Effector memory CD4-positive, alpha-beta T cell (primary cell): ENCODE data around the gene MYO5C.

Experiments used
- DNase-seq, 3 donors: peaks; one replicate each; pipeline ENCODE4 v3.0.0-alpha.2; 2020
- H3K27ac ChIP-seq: 2 replicates; pipeline ENCODE4 v1.7.0; 2013; ENCODE audit warnings: mild to moderate bottlenecking, low read length, moderate library complexity; ENCODE audit not compliant: insufficient read depth, poor library complexity, severe bottlenecking
- H3K27me3 ChIP-seq: replicated peaks from 2 replicates; pipeline ENCODE4 v1.7.0; 2013; ENCODE audit warnings: mild to moderate bottlenecking, low read length; ENCODE audit not compliant: insufficient read depth, control insufficient read depth, poor library complexity, severe bottlenecking
- H3K36me3 ChIP-seq: 2 replicates; pipeline ENCODE4 v1.7.0; 2013; ENCODE audit warnings: mild to moderate bottlenecking, low read length, moderate library complexity; ENCODE audit not compliant: control insufficient read depth, insufficient read depth
- H3K4me1 ChIP-seq: 2 replicates; pipeline ENCODE4 v1.7.0; 2013; ENCODE audit warnings: low read length, mild to moderate bottlenecking; ENCODE audit not compliant: control insufficient read depth, insufficient read depth, poor library complexity, severe bottlenecking
- H3K4me3 ChIP-seq: 2 replicates; pipeline ENCODE4 v1.7.0; 2013; ENCODE audit warnings: low read length, low read depth, mild to moderate bottlenecking; ENCODE audit not compliant: insufficient read depth, poor library complexity, severe bottlenecking
- H3K9me3 ChIP-seq: 2 replicates; pipeline ENCODE4 v1.7.0; 2013; ENCODE audit warnings: mild to moderate bottlenecking, low read length, moderate library complexity; ENCODE audit not compliant: control insufficient read depth

The MYO5C gene

DNA sequence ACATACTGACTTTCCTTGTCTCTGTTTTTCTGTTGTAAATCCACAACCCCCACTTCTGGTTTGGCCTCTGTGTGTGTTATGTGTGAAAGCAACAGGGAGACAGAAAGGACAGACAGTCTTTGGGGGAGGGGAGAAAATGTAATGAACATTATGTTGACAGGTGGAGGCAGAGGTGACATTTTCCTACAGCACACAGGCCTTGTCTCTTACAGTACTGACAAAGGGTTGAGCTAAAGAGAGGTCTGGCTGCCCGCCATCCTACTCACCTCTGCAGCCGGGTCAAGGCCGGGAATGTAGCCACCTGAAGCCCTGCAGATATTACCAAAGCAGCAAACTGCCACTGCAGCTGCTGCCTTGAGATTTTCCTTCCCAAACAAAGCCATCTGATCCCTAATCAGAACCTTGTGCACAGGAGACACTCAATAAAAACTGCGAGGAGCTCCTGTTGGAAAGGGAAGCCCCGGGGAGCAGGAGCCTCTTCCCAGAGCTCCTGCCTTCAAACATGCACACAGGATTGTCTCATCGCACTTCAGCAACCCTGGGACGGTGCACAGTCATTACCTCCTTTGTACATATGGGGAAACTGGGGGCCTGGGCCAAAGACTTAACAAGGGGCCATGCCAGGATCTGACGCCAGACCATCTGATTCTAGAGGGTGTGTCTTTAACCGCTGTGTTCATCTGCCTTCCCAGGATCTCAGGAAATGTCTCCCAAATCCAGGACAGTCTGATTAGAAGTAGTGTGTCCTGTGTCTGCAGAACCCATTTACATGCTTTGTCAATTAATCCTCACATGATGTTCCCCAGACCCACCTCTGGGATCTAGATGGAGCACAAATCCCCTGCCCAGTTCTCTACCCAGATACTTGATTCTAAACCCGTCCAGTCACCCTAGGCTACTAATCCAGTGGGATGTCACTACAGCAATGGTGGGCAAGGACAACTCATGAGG is 14.2 kb downstream of the MYO5C start:
- H3K27ac ChIP-seq: no peak overlapping the region
- no peak overlapping the region for H3K4me3 ChIP-seq
- no peaks in the 10 kb centered on the region for H3K4me1 ChIP-seq
- no peak for DNase-seq
- no peaks in the 10 kb centered on the region for H3K36me3 ChIP-seq
- H3K9me3 ChIP-seq: no peaks in the 10 kb centered on the region
- no peaks in the 10 kb centered on the region for H3K27me3 ChIP-seq

- H3K4me3 ChIP-seq: no peak overlapping the region
- no peak overlapping the region for H3K27ac ChIP-seq
- H3K4me1 ChIP-seq: no peaks in the 10 kb centered on the region
- H3K9me3 ChIP-seq: no peaks in the 10 kb centered on the region
- no peak for DNase-seq
- H3K27me3 ChIP-seq: no peaks in the 10 kb centered on the region
- no peaks in the 10 kb centered on the region for H3K36me3 ChIP-seq
Measured at GRCh38 chr15:52280326-52281084, 15.1 kb downstream of the MYO5C start.

GRCh38 chr15:52278636-52279367 is 16.8 kb downstream of the MYO5C start:
- Histone ChIP-seq H3K9me3 (no peaks in the 10 kb centered on the region), H3K27me3 (no peaks in the 10 kb centered on the region), H3K4me3 (no peak overlapping the region), H3K36me3 (no peaks in the 10 kb centered on the region), H3K4me1 (no peaks in the 10 kb centered on the region), H3K27ac (no peak overlapping the region)
- DNase-seq: no peak

DNA sequence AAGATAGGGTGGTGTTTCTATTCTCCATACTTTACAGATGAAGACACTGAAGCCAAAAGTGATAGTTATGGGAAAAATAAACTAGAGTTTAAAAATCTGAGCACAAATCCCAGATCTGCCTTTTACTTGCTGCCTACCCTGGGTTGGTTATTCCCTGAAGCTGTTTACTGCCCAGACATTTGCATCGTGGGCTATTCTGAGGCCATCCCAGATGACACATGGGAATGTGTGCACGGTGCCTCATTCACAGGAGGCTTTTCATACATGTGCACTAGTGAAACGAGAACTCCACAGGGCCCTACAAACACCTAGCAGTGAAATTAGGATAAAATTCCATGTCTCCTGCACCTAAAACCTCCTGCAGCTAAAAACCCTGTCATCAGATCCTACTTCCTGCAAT is 17.5 kb downstream of the MYO5C start:
- Histone ChIP-seq H3K27me3 (no peaks in the 10 kb centered on the region), H3K9me3 (no peaks in the 10 kb centered on the region), H3K4me3 (no peak overlapping the region), H3K36me3 (no peaks in the 10 kb centered on the region), H3K4me1 (no peaks in the 10 kb centered on the region), H3K27ac (no peak overlapping the region)
- DNase-seq: no peak

DNA sequence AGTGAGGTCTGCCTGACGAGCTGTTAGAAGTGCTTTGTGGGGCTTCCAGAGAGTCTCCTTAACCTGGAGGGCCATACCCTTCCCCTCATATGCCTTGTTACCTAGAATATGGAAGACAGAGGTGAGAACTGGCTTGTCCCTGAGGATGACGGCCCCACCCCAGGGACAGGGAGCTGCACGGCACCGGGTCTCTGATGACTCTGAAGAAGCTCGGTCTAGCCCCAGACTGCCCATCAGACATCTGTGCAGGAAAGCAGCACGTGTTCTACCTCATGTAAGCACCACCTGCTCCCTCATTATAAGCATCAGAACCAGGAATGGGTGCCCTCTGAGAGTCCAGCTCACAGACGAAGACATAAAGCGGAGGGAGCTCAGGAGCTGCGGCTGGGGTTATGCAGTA is 18.0 kb downstream of the MYO5C start:
- H3K27me3 ChIP-seq: no peaks in the 10 kb centered on the region
- no peak for DNase-seq

DNA sequence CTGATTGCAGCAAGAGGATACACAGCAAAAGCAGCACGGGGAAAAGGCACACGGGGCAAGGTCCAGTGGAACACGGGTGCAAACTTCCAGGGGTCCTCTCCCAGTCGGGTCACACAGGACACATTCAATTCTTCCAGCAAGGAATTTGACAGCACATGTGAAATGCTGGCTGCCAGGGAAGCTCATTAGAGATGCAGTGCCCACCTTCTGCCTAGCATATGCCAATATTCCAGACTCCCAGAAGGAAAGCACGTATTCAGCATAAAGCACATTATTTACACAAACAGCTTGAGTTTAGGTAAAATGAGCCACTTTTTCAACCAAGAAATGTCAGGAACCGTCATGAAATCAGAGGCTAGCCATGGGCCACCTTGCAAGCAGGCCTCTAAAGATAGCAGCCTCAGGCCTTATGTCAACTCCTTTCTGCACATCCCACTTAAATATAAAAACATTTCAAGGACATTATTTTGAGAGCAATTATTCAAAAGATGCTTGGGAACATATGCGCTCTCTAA is 19.3 kb downstream of the MYO5C start:
- Histone ChIP-seq H3K27ac (no peak overlapping the region), H3K27me3 (no peaks in the 10 kb centered on the region), H3K4me1 (no peaks in the 10 kb centered on the region), H3K36me3 (no peaks in the 10 kb centered on the region), H3K4me3 (no peak overlapping the region), H3K9me3 (no peaks in the 10 kb centered on the region)
- DNase-seq: no peak

More for the DNA sequence above, 18.0 kb downstream of the MYO5C start:
- H3K27ac ChIP-seq: no peak overlapping the region
- H3K4me3 ChIP-seq: no peak overlapping the region
- no peaks in the 10 kb centered on the region for H3K9me3 ChIP-seq
- no peaks in the 10 kb centered on the region for H3K4me1 ChIP-seq
- no peaks in the 10 kb centered on the region for H3K36me3 ChIP-seq

DNA sequence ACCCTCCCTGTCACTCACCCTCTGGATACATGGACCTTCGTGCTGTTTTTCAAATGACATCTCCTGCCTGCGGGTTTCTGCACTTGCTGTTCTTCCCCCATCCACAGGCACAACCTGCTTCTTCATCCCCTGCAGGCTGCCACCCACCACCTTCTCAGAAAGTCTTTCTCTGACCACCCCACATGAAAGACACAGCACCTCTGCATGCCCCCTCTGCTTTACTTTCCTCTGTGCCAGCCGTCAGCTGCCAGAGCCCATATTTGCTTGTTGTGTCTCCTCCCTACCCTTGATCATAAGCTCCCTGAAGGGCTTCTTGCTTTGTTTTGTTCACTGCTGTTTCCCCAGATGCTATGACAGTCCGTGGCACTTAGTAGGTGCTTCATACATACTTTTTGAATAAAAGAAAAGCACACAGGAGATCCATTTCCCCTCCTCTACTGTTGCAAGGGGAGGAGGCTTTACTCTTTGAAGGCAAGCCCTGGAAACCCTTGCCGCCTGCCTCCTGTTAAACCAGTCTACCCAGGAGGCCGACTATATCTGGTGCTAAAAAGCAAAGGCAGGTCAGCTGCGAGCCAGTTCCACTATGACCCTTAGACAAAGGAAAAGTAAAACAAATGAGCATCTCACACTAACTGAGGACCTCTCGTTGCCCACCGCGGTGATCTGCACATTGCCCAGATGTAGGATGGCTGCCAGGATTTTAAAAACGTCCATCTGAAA is 31.9 kb downstream of the MYO5C start:
- Histone ChIP-seq H3K36me3 (no peaks in the 10 kb centered on the region), H3K4me1 (peaks cover 19% of the 10 kb centered on the region), H3K27ac (no peak overlapping the region), H3K9me3 (no peaks in the 10 kb centered on the region), H3K4me3 (no peak overlapping the region), H3K27me3 (no peaks in the 10 kb centered on the region)
- DNase-seq: no peak

GRCh38 chr15:52262364-52262763 is 33.2 kb downstream of the MYO5C start:
- no peak for DNase-seq
- Histone ChIP-seq H3K27me3 (no peaks in the 10 kb centered on the region), H3K9me3 (no peaks in the 10 kb centered on the region), H3K27ac (no peak overlapping the region), H3K4me1 (peaks cover 19% of the 10 kb centered on the region), H3K4me3 (peak overlapping the region; percentile 12), H3K36me3 (no peaks in the 10 kb centered on the region)

DNA sequence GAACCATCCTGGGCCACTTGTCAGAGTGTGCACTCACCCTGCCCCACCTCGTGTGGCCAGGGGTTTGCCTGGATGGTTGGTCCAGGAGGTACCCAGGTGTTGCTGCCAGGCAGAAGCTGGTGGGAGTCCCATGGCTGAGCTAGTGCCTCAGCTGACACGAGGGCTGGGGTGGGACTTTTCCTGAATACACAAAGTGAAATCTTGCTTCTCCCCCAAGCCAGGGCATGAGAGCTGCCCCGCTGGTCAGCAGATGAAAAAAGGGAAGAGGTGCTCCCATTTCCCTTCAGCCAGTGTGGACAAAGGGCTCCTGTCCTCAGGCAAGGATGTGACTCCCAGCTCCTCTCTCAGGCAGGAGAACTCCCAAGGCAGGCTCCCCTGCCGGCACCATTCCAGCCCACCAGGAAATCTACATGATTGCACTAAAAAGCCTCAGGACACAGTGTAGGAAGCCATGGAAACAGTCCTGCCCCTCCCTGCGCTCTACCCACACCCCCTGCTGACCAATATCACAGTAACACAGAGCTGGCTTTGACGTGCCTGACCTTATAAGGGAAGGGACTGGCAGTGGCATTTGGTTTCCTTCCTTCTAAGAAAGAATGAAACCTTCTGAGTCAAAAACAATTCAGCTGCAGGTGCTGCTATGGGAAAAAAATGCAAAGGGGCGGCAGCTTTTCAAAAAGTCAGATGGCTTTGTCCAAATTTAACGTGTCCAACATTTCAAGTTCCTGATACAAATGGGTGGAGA is 33.9 kb downstream of the MYO5C start:
- peak in 2 of 3 donors; percentile 6 to 27 for DNase-seq
- no peak overlapping the region for H3K27ac ChIP-seq
- H3K36me3 ChIP-seq: no peaks in the 10 kb centered on the region
- no peaks in the 10 kb centered on the region for H3K9me3 ChIP-seq
- peak overlapping the region; percentile 12 for H3K4me3 ChIP-seq
- no peaks in the 10 kb centered on the region for H3K27me3 ChIP-seq
- H3K4me1 ChIP-seq: peaks cover 19% of the 10 kb centered on the region
